ENCODE results near the gene UNC45A.
A peak's percentile ranks its signal among the peaks of the same experiment; 100 is the strongest.

Gene UNC45A

DNA sequence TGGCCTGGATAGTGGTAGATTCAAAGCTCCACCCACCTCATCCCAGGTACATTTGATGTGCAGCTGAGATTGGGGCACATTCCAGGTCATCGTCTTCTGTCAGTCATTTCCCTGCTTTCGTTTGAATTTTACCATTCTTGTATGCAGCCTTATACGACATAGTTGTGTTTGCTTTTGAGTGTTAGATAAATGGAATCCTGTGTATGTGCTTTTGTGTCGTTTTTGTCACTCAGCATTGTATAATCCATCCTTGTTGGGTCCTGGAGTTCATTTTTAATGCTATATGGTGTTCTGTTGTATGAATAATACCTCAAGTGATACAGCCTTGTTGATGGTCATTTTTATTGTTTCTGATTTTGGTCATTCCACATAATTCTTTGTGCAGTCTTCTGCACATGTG lies 26.9 kb downstream of the UNC45A start:
- DNase-seq (ENCODE audit: low read depth): no peak

DNA sequence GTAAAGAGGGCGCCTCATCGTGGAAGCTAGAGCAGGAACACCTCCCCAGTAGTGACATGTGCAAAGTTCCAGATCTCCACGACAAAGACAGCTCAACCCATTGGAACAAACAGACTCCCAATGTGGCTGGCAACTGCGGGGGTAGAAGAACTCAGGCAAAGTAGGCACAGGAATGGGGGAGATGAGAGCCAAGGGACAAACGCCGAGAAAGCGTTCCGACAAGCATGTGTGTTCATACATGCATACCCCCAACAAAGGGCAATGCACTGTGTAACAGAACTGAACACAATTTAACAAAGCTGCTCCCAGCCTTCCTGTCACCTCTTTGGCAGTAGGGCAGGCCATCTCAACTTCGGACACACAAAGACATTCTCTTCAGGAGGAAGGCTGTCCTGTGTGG lies 31.2 kb downstream of the UNC45A start:
- no peak for DNase-seq (ENCODE audit: low read depth)

DNA sequence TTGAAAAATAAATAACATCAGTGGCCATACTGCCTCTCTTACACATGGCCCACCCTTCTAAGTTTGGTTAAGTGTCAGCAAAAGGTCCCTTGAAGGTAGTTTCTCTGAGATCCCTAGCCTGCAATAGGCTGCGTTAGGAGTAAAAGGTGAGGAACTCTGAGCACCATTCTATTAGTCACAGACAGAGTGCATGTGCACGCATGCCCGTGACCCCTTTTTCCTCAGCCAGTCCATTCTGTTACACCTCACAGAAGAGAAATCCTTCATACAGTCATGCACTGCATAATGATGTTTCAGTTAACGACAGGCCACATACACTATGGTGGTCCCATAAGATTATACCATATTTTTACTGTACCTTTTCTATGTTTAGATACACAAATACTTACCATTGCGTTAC lies 32.1 kb downstream of the UNC45A start:
- no peak for DNase-seq (ENCODE audit: low read depth)

DNA sequence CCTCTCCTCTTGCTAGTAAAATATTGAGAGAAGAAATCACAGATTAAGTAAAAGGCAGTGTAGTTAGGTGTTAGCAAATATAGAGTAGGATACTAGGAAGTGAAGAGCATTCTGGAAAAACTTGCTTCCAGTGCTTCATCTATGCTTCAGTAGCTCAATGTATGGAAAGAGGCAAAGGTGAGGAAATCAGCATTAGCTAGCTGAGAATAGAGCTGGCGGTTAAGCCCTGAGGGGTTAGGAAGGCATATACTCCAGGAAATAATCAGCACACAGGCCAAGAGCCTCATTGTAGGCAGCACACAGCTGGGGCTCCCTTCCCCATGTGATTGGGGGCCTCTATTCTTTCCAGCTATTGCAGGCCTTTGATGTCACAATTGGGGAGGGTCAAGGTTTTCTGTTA lies 33.3 kb downstream of the UNC45A start:
- DNase-seq (ENCODE audit: low read depth): no peak

DNA sequence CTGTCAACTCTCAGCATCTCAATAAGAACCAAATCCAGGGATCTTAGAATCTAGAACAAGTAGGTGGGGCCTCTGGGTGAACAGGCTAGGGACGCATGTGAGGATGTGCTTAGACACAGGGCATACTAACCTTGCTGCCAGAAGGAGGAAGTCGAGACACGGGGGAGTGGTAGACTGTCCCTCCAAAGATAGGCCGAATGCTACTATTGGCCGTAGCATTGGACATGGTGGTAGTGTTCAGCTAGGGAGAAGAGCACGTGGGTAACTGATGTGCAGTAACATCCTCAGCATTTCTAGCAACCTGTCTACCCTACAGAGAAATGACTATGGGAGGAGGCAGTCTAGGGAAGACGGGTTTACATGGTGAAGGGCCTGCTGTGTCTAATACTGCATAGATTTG lies 35.2 kb downstream of the UNC45A start:
- DNase-seq (ENCODE audit: low read depth): no peak

DNA sequence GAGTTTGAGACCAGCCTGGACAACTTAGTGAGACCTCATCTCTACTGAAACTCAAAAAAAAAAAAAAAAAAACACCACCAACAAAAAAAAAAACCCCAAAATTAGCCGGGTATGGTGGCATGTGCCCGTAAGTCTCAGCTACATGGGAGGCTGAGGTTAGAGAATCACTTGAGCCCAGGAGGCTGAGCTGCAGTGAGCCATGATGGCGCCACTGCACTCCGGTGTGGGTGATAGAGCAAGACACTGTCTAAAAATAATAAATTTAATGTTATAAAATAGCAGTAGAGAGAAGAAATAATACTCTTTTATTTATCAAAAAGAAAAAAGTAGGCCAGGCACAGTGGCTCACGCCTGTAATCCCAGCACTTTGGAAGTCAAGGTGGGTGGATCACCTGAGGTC lies 37.0 kb downstream of the UNC45A start:
- DNase-seq (ENCODE audit: low read depth): no peak

DNA sequence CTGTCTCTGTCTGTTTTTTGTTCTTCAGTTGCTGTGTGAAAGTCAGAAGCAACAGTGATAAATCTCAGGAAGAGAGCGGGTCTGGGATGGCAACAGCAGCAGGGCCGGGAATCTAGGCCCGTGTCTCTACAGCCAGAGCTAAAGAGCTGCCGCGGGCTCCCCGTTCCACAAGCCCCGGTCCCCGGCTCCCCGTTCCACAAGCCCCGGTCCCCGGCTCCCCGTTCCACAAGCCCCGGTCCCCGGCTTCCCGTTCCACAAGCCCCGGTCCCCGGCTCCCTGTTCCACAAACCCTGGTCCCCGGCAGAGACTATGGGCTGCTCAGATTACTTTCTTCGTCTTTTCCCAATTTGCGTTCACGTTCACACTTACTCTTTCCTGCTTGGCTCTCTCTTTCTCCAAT lies 39.1 kb downstream of the UNC45A start:
- no peak for DNase-seq (ENCODE audit: low read depth)

DNA sequence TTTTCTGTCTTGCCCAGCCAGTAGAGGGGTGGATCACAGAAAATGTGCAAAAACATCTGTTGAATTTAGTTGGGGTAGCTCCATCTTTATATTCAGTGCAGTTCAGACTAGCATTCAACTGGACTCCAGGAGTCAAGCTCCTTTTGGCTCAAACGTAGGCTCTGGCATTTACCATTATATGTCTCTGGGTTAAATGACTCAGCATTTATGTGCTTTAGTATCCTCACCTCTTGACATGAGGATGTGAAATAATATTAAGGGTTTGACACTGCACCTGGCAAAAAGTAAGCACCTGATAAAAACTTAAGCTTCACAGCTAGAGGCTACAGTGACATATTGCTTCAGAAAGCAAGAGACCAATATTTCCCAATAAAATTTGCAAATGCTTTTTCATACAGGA lies 44.5 kb downstream of the UNC45A start:
- DNase-seq (ENCODE audit: low read depth): no peak

DNA sequence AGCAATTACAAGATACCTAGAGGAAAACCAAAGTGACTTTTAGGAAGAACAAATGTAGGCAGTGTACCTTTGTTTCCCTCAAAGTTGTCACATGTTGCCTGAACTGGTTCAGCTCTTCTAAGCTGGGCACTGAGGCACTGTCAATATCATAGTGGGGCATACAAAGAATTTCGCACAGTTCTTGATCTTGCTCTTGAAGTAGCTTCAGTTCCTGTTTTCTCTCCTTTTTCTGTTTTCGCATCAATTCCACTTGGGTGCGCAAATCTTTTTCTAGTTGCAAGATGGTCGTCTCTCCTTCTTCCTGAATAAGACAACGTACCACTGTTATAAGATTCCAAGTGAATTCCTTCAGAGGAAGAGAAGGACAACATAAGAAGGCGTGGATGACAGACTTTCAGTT lies 46.6 kb downstream of the UNC45A start:
- DNase-seq (ENCODE audit: low read depth): no peak

DNA sequence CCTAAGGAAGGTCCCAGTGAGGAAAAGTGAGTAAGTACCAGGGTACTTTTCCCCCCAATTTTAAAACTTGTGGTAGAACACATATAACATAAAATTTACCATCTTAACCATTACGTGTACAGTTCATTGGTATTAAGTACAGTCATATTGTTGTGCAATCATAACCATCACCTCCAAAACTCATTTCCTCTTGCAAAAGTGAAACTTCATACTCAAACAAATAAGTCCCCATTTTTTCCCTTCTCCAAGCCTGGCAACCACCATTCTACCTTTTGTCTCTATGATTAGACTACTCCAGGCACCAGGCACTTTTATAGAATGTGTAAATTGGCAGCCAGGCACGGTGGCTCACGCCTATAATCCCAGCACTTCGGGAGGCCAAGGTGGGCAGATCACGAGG lies 47.0 kb downstream of the UNC45A start:
- no peak for DNase-seq (ENCODE audit: low read depth)

DNA sequence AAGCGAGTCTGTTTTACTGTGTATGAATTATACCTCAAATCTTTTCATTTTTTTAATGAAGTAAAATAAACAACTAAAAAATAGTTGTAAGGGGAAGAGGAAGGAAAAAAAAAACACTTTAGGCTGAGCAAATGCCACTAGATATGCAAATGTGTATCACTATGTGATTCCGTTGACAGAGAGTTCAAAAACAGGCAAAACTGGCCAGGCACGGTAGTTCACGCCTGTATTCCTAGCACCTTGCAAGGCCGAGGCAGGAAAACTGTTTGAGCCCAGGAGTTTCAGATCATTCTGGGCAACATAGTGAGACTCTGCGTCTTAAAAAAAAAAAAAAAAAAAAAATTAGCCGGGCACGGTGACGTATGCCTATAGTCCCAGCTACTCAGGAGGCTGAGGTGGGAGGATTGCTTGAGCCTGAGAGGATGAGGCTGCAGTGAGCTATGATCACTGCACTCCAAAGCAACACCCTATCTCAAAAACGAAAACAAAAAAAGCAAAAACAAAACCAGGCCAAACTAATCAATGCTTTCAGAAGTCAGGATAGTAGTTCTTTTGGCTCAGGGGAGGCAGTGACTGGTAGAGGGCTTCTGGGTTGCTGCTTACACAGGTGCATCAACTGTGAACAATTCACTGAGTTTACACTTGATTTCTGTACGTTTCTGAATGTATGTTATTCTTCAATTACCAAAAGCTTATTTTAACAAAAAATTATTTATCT lies 51.9 kb downstream of the UNC45A start:
- no peak for DNase-seq (ENCODE audit: low read depth)

DNA sequence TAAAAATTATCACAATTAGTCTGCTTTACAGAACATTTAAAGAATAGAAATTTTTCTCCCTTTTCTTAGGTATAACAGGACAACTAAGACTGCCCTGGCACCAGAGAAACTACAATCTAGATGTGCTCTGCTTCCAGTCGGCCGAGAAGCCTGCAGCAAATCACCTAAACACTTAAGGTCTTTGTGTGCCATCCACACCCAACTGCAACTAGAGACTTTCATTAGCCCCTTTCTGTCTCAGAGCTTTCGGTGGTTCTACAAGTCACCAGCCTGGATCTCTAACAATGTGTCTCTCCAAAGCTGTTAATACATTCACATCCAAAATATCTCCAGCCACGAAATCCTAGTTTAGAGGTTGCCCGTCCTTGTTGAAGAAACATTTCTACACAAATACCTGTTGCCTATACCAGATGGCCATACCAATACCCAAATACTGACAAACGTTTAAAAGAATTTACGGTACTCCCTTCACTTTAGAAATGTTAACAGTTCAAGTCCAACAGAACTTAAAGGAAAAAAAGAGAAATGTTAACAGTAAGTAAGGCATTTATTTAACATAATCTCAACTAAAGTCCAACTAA lies 52.6 kb downstream of the UNC45A start:
- no peak for DNase-seq (ENCODE audit: low read depth)

DNA sequence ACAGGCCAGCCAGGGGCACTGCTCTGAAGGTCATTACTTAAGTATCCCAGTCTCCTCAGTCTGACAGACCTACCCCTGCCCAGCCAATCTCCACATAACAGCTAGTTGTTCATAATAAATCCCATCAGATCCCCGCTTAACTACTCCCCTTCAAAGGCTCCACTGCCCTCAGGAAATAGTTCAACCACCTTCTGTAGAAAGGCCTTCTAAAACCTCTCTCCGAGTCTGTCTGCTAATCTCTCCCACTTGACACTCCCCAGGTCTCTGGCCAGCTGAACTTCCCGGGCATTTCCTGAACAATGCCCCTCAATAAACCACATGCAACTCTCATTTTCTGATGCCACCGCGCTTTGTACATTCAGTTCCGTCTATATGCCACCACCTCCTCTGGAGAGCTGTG lies 53.2 kb downstream of the UNC45A start:
- DNase-seq (ENCODE audit: low read depth): no peak

DNA sequence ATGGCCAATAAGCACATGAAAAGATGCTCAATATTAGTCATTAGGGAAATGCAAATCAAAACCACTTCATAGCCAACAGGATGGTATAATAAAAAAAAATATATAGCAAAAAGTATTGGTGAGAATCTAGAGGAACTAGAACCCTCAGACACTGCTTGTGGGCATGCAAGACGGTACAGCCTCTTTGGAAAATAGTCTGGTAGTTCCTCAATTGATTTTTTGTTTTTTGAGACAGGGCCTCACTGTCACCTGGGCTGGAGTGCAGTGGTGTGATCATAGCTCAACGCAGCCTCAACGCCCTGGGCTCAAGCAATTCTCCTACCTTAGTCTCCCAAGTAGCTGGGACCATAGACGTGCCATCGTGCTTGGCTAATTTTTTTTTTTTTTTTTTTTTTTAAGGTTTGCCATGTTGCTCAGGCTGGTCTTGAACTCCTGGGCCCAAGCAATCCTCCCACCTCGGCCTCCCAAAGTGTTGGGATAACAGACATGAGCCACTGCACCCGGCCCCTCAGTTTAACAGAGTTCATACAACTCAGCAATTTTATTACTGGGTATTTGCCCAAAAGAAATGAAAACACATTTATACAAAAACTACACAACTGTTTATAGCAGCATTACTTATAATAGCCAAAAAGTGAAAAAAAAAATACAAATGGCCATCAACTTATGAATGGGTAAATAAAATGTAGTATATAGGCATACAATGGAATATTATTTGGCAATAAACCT lies 54.1 kb downstream of the UNC45A start:
- no peak for DNase-seq (ENCODE audit: low read depth)

DNA sequence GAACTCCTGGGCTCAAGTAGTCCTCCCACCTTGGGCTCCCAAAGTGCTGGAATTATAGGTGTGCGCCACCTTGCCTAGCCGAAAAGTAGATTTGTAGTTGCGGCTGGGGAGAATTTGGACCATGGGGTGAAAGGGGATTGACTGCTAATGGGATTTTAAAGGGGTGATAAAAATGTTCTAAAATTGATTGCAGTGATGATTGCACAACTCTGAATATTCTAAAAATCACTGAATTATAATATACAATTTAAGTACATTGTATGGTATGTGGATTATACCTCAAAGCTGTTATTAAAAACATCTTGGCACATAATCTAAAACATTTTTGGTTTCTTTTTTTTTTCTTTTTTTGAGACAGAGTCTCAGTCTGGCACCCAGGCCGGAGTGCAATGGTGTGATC lies 55.4 kb downstream of the UNC45A start:
- no peak for DNase-seq (ENCODE audit: low read depth)

DNA sequence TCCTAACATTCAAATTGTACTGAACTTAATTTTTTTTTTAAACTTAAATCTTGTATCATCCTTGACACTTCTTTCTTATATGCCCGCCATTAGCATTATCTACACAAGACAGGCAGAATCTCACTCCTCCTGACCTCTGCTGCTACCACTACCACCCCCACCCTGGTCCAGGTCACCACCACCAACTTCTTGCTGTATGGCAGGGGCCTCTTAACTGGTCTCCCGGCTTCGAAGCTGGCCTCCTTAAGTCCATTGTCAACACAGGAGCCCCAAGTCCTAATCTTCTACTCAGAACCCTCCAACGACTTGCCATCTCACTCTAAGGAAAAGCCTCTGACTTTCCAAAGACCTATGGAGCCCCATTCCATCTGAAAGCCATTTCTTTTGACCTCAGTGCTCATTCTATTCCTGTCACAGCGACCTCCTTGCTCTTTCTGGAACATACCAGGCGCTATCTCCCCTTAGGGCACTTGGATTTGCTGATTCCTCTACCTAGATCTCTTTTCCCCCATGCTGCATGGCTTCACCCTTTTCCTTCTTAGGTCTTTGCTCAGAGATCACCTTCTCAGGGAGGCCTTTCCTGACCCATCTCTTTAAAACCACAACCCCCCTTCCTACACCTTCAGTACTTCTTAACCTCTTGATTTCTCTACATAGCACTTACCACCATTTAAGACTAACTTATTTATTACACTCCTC lies 56.7 kb downstream of the UNC45A start:
- DNase-seq (ENCODE audit: low read depth): no peak

DNA sequence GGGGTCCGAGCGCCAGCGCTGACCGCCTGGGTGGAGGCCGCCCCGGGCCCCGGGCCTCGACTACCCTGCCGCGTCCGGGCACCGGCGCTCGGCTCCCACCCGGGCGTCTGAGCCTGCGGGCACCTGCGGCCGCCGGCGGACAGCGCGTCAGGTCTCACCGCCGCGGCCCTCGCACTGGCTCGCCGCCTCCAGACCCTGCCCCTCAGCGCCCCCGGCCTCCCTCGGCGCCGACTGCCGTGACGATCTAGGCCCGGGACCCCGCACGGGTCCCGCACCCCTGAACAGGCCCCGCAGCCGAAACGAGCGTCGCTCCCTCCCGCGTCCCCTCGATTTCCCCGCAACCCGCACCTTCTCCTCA lies 59.0 kb downstream of the UNC45A start:
- DNase-seq (ENCODE audit: low read depth): no peak

DNA sequence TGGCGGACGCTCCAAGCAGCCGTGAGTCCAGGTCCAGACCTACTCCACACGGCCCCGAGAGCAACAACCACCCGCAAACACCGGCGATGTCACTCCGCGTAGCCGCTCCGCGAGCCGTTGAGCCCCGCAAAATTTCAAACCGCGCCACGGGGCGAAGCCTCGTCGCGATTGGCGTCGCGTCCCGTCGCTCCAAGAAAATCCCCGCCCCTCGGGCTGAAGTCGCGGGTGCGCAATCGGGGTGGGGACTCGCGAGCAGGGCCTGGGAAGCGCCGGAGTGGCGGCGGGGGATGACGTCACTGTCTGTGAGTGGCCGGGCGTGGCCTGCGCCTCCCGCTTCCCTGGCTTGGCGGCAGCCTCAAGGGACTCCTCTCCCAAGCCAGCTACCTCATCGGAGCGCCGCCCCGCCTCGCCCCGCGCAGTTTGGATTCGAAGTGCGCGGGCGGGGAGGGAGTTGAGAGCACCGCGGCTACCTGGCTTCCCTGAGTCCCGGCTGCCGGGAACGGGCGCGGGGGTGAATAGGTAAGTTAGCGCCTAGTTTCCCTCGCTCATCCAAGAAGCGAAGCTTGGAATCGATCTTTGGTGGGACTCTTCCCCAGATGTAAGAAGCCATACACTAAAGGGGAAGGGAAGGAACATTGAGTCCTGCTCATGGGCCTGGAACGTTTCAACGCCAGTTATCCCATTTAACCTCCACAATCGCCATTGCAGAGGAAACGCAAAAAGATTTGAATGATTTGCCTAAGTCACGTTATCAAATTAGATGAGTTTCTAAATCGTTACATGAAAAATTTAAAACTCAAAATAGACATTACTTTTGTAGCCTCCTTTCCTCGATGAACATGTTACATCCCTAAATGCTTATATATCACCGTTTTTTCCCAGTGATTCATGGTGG lies 59.6 kb downstream of the UNC45A start, which contains the start of gene PRC1:
TSS of gene PRC1 (minus strand) at position 119 of the 895 bp plus-strand sequence. CDS start at position 1, 118 bp downstream.
- peak; percentile 91 for DNase-seq (ENCODE audit: low read depth)

DNA sequence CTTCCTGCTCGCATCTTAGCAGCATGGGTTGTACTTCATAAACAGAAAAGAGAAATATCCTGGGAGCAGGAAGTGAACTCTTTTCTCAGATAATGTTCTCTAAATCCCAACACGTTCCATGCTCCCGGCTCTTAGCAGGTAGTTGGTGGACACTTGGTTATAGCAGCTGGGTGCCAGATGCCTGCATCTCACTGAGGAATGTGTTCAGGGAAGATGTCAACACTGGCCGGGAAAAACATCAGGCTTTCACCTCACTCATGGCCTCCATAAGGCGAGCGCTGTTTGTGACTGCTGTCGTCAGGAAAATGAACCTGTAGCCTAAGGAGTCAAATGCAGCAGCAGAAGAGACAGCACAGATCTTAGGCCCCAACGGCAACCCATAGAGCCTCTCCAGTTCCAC lies 63.7 kb downstream of the UNC45A start:
- no peak for DNase-seq (ENCODE audit: low read depth)

DNA sequence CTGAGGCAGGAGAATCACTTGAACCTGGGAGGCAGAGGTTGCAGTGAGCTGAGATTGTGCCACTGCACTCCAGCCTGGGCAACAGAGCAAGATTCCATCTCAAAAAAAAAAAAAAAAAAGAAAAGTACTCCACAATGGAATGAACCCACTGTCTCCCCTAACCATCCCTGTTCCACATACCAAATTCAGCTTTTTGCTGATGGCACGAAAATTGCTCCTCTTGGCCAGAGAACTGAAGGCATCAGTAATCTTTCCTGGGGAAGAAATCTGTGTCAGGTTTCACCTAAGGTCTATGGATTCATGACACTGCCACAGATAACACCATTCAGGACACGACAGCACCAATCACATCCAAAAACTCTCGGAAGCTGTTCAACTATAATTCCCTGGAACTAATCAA lies 66.1 kb downstream of the UNC45A start:
- no peak for DNase-seq (ENCODE audit: low read depth)

Measured in GM04504 (cell line).